MM.1S (cell line): Measurements from ENCODE around the gene RBP5.
A peak's percentile ranks its signal among the peaks of the same experiment; 100 is the strongest.

Source experiments
- DNase-seq: peaks from one replicate; pipeline ENCODE4 v3.0.0-alpha.2; 2015
- H2AFZ ChIP-seq: fragments of 300-600 bp; sonication (generic); 2 replicates; pipeline ENCODE4 v1.6.0; 2016; ENCODE audit warnings: antibody characterized with exemption, low read length
- H3F3A ChIP-seq: fragments of 300-600 bp; sonication (generic); 2 replicates; pipeline ENCODE4 v1.6.1; 2016; ENCODE audit warnings: mild to moderate bottlenecking, antibody characterized with exemption, low read length, moderate library complexity, mixed read lengths; ENCODE audit not compliant: insufficient read depth
- H3K27ac ChIP-seq: fragments of 300-600 bp; sonication (generic); 2 replicates; pipeline ENCODE4 v1.5.1; 2016; ENCODE audit warnings: mild to moderate bottlenecking, low read length
- H3K27me3 ChIP-seq: fragments of 300-600 bp; sonication (generic); replicated peaks from 2 replicates; pipeline ENCODE4 v1.6.0; 2016; ENCODE audit warnings: low read length; ENCODE audit not compliant: insufficient read depth
- H3K36me3 ChIP-seq: fragments of 300-600 bp; sonication (generic); replicated peaks from 2 replicates; pipeline ENCODE4 v1.6.1; 2016; ENCODE audit warnings: mild to moderate bottlenecking, low read length, mixed read lengths; ENCODE audit not compliant: insufficient read depth
- H3K4me1 ChIP-seq: fragments of 300-600 bp; sonication (generic); 2 replicates; pipeline ENCODE4 v1.6.1; 2016; ENCODE audit warnings: low read length, mixed read lengths
- H3K4me2 ChIP-seq: fragments of 300-600 bp; sonication (generic); 2 replicates; pipeline ENCODE4 v1.6.0; 2016; ENCODE audit warnings: low read depth, low read length
- H3K4me3 ChIP-seq: fragments of 300-600 bp; sonication (generic); 2 replicates; pipeline ENCODE4 v1.5.1; 2016; ENCODE audit warnings: low read length, mixed read lengths
- H3K79me2 ChIP-seq: fragments of 300-600 bp; sonication (generic); 2 replicates; pipeline ENCODE4 v1.6.1; 2016; ENCODE audit warnings: mixed run types, low read length, mixed read lengths
- H3K9ac ChIP-seq: fragments of 300-600 bp; sonication (generic); 2 replicates; pipeline ENCODE4 v1.6.1; 2016; ENCODE audit warnings: low read length, mixed read lengths
- H3K9me2 ChIP-seq: fragments of 300-600 bp; sonication (generic); replicated peaks from 2 replicates; pipeline ENCODE4 v1.6.1; 2016; ENCODE audit warnings: mild to moderate bottlenecking, low read length, mixed read lengths; ENCODE audit not compliant: insufficient read depth
- H3K9me3 ChIP-seq: fragments of 300-600 bp; sonication (generic); replicated peaks from 2 replicates; pipeline ENCODE4 v1.6.1; 2016; ENCODE audit warnings: mild to moderate bottlenecking, low read length, mixed read lengths; ENCODE audit not compliant: insufficient read depth
- H4K20me1 ChIP-seq: fragments of 300-600 bp; sonication (generic); 2 replicates; pipeline ENCODE4 v1.6.1; 2016; ENCODE audit warnings: mild to moderate bottlenecking, low read length, moderate library complexity, mixed read lengths; ENCODE audit not compliant: insufficient read depth
- CTCF ChIP-seq: fragments of 300-600 bp; sonication (generic); IDR thresholded peaks from 2 replicates; pipeline ENCODE4 v1.5.1; 2016; ENCODE audit warnings: antibody characterized with exemption, low read length, mixed read lengths
- EZH2 ChIP-seq: fragments of 300-600 bp; sonication (generic); optimal IDR thresholded peaks from 2 replicates; pipeline ENCODE3; 2017; ENCODE audit warnings: low read depth, mild to moderate bottlenecking, antibody characterized with exemption, low read length, mixed read lengths
- EZH2phosphoT487 ChIP-seq: fragments of 300-600 bp; sonication (generic); IDR thresholded peaks from 2 replicates; pipeline ENCODE4 v1.6.1; 2018; ENCODE audit warnings: antibody characterized with exemption, low read length

Gene RBP5

GRCh38 chr12:7141351-7142005 is 12.8 kb upstream of the RBP5 start:
- TF ChIP-seq EZH2phosphoT487 = no peak
- no peak for TF ChIP-seq CTCF
- no peak for TF ChIP-seq EZH2
- Histone ChIP-seq H3K27ac (no peak overlapping the region), H2AFZ (peak overlapping the region; percentile 43; the same call in 1 of the 2 replicates), H3K27me3 (no peaks in the 10 kb centered on the region), H3K36me3 (no peaks in the 10 kb centered on the region), H3K9me3 (no peaks in the 10 kb centered on the region), H3F3A (no peaks in the 10 kb centered on the region), H3K79me2 (no peaks in the 10 kb centered on the region), H3K9ac (no peak overlapping the region), H3K4me3 (no peak overlapping the region), H3K4me2 (peak overlapping the region; percentile 60), H4K20me1 (no peaks in the 10 kb centered on the region), H3K9me2 (no peaks in the 10 kb centered on the region), H3K4me1 (0 out of 2 replicates have a peak, but pooled peaks cover 4% of the 10 kb centered on the region)
- no peak for DNase-seq

- no peaks in the 10 kb centered on the region for H3K27me3 ChIP-seq
- TF ChIP-seq CTCF (no peak), EZH2phosphoT487 (no peak), EZH2 (no peak)
- no peak overlapping the region for H3K9ac ChIP-seq
- H3K4me3 ChIP-seq = no peak overlapping the region
- H4K20me1 ChIP-seq = no peaks in the 10 kb centered on the region
- no peak for DNase-seq
- no peaks in the 10 kb centered on the region for H3K9me2 ChIP-seq
- H3K4me2 ChIP-seq = no peak overlapping the region
- 0 out of 2 replicates have a peak, but pooled peaks cover 4% of the 10 kb centered on the region for H3K4me1 ChIP-seq
- H3K79me2 ChIP-seq = no peaks in the 10 kb centered on the region
- H3K36me3 ChIP-seq = no peaks in the 10 kb centered on the region
- no peak overlapping the region for H3K27ac ChIP-seq
- H3K9me3 ChIP-seq = no peaks in the 10 kb centered on the region
- H2AFZ ChIP-seq = no peak overlapping the region
- H3F3A ChIP-seq = no peaks in the 10 kb centered on the region
Observed at GRCh38 chr12:7139200-7139599, 10.5 kb upstream of the RBP5 start.

- no peaks in the 10 kb centered on the region for H3K36me3 ChIP-seq
- no peak overlapping the region for H3K9ac ChIP-seq
- no peak overlapping the region for H3K4me2 ChIP-seq
- no peak overlapping the region for H3K4me3 ChIP-seq
- no peaks in the 10 kb centered on the region for H4K20me1 ChIP-seq
- no peak for TF ChIP-seq EZH2phosphoT487
- TF ChIP-seq EZH2 = no peak
- TF ChIP-seq CTCF = no peak
- H3K79me2 ChIP-seq = no peaks in the 10 kb centered on the region
- H3K27ac ChIP-seq = no peak overlapping the region
- no peaks in the 10 kb centered on the region for H3K9me3 ChIP-seq
- H3F3A ChIP-seq = no peaks in the 10 kb centered on the region
- H2AFZ ChIP-seq = no peak overlapping the region
- H3K9me2 ChIP-seq = no peaks in the 10 kb centered on the region
- H3K27me3 ChIP-seq = no peaks in the 10 kb centered on the region
- 0 out of 2 replicates have a peak, but pooled peaks cover 4% of the 10 kb centered on the region for H3K4me1 ChIP-seq
- DNase-seq = no peak
Observed at GRCh38 chr12:7137908-7138307, 9.2 kb upstream of the RBP5 start.
